Mesodermal cell (in vitro differentiated cells): ENCODE data around the gene DCAF12.
A peak's percentile ranks its signal among the peaks of the same experiment; 100 is the strongest.

Experiments used
- H3K27ac ChIP-seq: 2 replicates; pipeline ENCODE4 v1.7.0; 2013; ENCODE audit warnings: mild to moderate bottlenecking, low read depth, low read length, moderate library complexity; ENCODE audit not compliant: severe bottlenecking
- H3K36me3 ChIP-seq: 2 replicates; pipeline ENCODE4 v1.7.1; 2013; ENCODE audit warnings: mild to moderate bottlenecking, low read length, moderate library complexity; ENCODE audit not compliant: control insufficient read depth, insufficient read depth
- H3K4me1 ChIP-seq: one replicate; pipeline ENCODE4 v1.7.1; 2013; ENCODE audit warnings: mild to moderate bottlenecking, low read length; ENCODE audit not compliant: insufficient read depth, control insufficient read depth, poor library complexity, severe bottlenecking
- H3K4me3 ChIP-seq: 2 replicates; pipeline ENCODE4 v1.7.0; 2013; ENCODE audit warnings: low read length, control low read depth, mild to moderate bottlenecking; ENCODE audit not compliant: insufficient read depth, poor library complexity, severe bottlenecking; ENCODE audit errors: extremely low read depth
- H3K9me3 ChIP-seq: 2 replicates; pipeline ENCODE4 v1.7.1; 2013; ENCODE audit warnings: mild to moderate bottlenecking, low read length, moderate library complexity; ENCODE audit not compliant: control insufficient read depth
- WGBS, 2 experiments: methylation state at CpG; one replicate each; pipeline ENCODE4 v1.1.5; 2013; ENCODE audit warnings: missing lambda C conversion rate in 2 of 2; ENCODE audit not compliant: insufficient coverage in 2 of 2; 5-methylcytosine and 5-hydroxymethylcytosine counted together

The DCAF12 gene

DNA sequence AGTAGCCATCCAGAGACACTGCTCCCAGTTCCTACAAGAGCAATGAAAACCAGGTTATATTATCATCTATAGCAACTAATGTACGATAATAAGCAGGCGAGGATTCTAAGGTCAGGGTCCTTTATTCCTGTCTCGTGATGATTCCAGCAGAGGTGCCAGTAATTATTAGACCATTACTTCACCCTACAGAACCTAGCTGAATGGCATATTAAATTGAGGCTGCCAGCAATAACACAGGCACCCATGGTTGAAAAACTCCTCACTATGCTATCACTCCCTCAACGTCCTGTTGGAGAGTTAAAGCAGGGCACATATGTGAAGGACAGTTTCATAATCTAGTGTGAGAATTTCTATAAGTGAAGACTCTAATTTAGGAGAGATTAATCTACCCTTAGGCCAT lies 29.7 kb downstream of the DCAF12 start:
- no peaks in the 10 kb centered on the region for H3K4me1 ChIP-seq
- H3K27ac ChIP-seq: no peak overlapping the region
- H3K36me3 ChIP-seq: peaks cover 95% of the 10 kb centered on the region
- 89 to 93% methylated on average over 2 to 3 of the region's 4 CpGs for WGBS, 2 experiments
- no peak overlapping the region for H3K4me3 ChIP-seq
- no peaks in the 10 kb centered on the region for H3K9me3 ChIP-seq

DNA sequence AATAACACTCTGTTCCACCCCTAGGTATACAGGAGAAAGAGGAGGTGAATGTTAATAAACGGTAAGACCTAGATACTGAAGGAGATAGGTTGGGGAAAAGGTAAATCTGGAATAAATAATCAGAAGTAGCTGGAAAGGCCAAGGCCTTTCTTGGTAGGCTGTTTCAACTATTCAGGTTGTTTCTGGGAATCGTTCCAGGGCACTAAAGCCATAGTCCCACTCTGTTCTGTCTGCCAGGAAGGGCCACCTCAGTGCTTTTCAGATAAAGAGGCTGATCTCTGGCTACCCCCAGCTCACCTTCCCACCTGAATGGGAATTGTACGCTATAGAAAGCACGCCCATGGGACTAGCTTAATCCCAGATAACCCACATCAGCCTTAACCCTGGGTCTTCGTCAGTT lies 32.9 kb downstream of the DCAF12 start:
- Histone ChIP-seq H3K4me3 (no peak overlapping the region), H3K36me3 (peaks cover 89% of the 10 kb centered on the region), H3K9me3 (no peaks in the 10 kb centered on the region), H3K4me1 (no peaks in the 10 kb centered on the region), H3K27ac (no peak overlapping the region)
- WGBS, 2 experiments: 89 to 100% methylated on average over 2 to 5 of the region's 5 CpGs

DNA sequence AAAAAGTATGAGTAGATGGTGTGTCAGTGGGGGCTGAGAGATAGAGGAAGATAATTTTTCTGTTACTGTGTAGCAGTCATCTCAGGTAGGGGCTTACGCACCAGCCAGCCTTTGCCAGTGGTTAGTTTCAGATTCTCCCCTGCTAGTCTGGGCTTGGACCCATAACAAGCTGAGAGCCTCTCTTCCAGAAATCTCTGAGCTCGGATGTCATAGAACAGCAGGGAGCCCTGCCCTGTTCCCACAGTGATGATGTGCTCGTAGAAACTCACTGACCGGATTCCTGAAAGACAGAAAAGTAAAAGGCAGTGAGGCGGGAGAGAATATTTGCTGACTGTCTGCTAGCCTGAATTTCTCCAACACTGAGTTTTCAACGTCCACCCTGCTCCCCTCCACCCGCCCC lies 37.2 kb downstream of the DCAF12 start:
- no peak overlapping the region for H3K4me3 ChIP-seq
- no peaks in the 10 kb centered on the region for H3K9me3 ChIP-seq
- peaks cover 82% of the 10 kb centered on the region for H3K36me3 ChIP-seq
- H3K27ac ChIP-seq: no peak overlapping the region
- WGBS, 2 experiments: 90 to 91% methylated on average over 4 to 7 of the region's 7 CpGs
- H3K4me1 ChIP-seq: no peaks in the 10 kb centered on the region

DNA sequence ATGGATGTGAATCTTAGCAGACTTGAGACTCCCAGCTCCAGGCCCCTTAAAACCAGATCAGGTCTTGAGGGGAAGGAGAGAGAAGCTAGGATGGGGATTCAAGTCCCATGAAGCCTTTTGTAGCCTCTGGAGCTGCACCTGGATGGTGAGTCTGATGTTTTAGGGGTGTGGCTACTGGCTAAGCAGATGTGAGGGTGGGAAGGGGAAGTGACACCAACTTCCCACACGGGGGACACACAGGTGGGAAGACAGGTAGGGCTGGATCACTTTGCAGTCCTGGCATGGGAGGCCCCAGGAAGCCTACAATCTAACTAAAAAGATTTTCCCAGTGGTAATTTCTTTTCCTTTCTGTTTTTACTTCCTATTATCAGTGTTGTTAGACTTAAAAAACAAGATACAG lies 39.1 kb downstream of the DCAF12 start:
- Histone ChIP-seq H3K36me3 (peaks cover 63% of the 10 kb centered on the region), H3K4me1 (no peaks in the 10 kb centered on the region), H3K9me3 (no peaks in the 10 kb centered on the region), H3K27ac (no peak overlapping the region), H3K4me3 (no peak overlapping the region)
- no CpG with 5 or more reads among the region's 1 CpG for WGBS, 2 experiments

DNA sequence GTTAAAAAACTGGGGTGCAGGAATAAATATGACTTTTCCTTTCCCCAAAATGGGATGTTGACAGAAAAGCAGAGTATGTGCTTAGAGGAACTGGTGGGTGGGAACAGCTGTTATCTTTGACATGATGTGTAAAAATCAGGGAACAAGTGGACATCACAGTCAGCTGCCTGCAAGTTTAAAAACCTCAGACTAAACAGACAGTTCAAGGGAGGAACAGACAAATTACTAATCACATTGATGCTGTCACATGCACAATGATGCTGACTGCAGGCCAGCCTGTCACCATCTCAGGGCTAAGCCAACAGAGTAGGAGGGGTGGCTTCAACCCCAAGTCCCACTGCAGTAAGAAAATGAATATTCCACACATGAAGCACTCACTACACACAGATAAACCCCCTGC lies 39.6 kb downstream of the DCAF12 start:
- H3K27ac ChIP-seq: no peak overlapping the region
- H3K9me3 ChIP-seq: no peaks in the 10 kb centered on the region
- H3K4me1 ChIP-seq: no peaks in the 10 kb centered on the region
- peaks cover 58% of the 10 kb centered on the region for H3K36me3 ChIP-seq
- no peak overlapping the region for H3K4me3 ChIP-seq

DNA sequence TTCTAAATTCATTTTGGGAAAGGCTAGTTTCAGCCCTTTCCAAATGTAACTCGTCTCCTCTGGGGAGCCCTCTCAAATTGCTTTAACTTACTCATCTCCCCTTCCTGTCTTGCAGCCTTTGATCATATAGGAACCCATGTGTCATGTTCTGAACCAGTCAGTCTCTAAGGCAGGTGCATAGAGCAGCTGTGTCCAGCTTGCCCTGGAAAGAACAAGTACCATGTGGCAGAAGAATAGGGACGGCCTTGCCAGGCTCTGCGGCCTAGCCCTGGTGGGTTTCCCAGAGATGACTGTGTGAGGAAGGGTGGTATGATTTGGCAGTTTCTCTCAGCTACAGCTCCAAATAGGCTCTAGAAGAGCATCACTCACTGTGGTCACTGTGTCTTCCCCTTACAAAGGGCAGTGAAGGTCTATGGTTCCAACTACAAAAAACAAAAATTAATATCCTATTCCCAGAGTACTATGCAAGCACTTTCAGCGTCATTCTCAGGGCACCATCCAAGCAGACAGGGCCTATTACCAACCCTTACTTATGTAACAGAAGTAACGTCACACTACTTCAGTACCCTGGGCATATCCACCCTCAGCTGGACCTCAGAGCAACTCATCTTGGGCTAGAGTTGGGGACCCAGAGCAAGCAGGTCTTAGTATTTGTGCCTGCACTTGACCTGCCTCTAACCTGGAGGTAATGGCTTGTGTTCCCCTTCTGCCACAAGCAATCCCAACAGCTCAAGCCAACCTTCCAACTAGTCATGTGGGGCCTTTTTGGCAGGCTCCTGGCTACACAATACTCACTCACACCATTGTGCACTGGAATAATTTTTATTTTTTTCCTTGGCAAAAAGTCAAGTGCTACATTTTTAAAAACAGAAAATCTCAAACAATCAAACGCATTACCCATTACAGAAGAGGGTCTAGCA lies 40.7 kb downstream of the DCAF12 start:
- no peak overlapping the region for H3K27ac ChIP-seq
- 91 to 94% methylated on average over 5 of the region's 6 CpGs for WGBS, 2 experiments
- H3K4me1 ChIP-seq: no peaks in the 10 kb centered on the region
- H3K36me3 ChIP-seq: peaks cover 48% of the 10 kb centered on the region
- H3K9me3 ChIP-seq: no peaks in the 10 kb centered on the region
- no peak overlapping the region for H3K4me3 ChIP-seq

DNA sequence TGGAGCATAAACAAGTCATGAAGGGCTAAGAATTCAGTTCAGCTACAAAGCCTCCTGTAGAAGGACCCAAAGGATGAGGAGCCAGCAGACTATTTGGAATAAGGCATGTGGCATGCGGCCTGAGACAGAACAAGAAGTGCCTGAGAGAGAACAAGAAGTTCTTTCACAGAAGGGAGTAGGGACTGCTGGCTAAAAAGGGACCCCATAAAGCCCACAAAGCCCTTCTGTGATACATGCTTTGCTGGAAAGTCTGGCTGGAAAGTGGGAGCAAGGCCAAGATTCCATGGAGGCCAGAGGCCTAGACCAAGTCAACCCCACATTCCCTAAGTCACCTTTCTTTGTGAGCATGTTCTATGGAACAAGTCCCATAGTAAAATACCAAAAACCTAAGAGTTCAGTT lies 41.9 kb downstream of the DCAF12 start:
- Histone ChIP-seq H3K27ac (no peak overlapping the region), H3K9me3 (no peaks in the 10 kb centered on the region), H3K4me3 (no peak overlapping the region), H3K4me1 (no peaks in the 10 kb centered on the region), H3K36me3 (peaks cover 43% of the 10 kb centered on the region)
- 100% methylated on average over 1 of the region's 1 CpG for WGBS, 2 experiments

DNA sequence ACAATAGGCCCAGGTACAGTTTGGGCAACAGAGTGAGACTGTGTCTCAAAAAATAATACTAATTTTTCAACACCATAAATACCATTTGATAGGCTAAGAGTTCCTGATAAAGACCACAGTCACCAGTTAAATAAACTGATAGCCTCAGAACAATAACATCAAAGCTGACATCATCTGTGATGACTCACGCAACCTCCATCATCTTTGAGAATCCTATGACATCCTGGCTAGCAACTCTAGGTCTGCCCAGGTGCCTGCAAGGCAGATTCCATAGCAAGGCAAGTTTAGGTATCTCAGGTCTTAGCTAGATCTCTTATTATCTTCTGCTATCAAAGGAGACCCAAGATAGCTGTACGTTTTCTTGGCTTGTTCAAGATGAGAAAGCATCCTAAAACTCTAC lies 47.3 kb downstream of the DCAF12 start:
- Histone ChIP-seq H3K9me3 (no peaks in the 10 kb centered on the region), H3K27ac (no peak overlapping the region), H3K36me3 (no peaks in the 10 kb centered on the region), H3K4me3 (no peak overlapping the region), H3K4me1 (no peaks in the 10 kb centered on the region)
- WGBS, 2 experiments: 100% methylated on average over 2 of the region's 2 CpGs

DNA sequence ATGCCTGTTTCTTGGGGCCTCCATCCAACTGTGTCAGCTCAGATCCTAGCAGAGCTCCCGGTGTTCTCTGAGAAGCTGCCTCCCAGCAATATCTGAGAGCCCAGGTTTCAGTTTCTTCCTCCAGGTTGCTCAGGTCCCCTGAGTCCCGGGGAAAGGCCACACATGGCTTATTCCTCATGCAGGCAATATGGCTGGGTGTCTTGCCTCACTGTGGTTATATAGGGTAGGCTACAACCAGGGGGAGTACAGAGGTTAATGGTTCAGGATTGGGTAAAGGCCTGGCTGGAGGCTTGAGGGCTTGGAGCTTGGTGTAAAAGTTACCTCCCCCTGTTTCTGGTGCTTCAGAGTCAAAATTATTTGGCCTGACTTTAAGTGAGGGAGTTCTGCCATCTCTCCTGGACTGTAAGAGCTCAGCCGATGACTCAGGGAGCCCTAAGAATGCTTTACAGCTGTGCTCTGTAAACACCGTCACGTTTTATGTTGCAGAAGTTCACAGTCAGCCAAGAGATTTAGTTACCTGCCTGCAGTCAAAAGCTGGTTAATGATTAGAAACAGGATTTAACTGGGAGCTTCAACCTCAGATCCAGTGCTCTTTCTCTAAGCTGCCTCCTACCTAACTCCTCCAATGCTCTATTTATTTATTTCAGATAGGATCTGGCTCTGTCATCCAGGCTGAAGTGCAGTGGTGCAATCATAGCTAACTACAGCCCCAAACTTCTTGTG lies 53.5 kb downstream of the DCAF12 start:
- Histone ChIP-seq H3K9me3 (no peaks in the 10 kb centered on the region), H3K4me3 (no peak overlapping the region), H3K4me1 (peaks cover 16% of the 10 kb centered on the region), H3K27ac (peak overlapping the region; percentile 43), H3K36me3 (no peaks in the 10 kb centered on the region)
- WGBS, 2 experiments: 82 to 83% methylated on average over 4 to 5 of the region's 5 CpGs

DNA sequence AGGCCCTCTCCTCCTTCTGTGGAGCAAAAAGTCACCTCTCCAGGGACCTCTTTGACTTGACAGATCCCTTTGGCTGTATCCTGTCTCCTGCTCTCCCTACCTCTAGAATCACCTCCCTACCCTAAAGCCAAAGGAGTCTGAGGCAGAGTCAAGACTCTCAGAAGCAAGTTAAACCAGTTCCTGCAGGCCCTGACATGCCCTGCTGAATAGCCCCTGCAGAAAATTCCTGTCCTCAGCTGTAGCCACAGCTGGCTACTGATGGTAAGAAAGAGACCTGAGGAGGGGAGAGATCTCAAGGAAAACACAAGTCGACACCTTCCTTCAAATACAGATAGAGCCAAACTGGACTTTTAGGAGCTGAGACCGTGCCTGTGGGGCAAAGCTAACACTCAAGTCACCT lies 54.1 kb downstream of the DCAF12 start:
- H3K27ac ChIP-seq: peak overlapping the region; percentile 43
- no peaks in the 10 kb centered on the region for H3K36me3 ChIP-seq
- 88 to 100% methylated on average over 1 of the region's 2 CpGs for WGBS, 2 experiments
- H3K9me3 ChIP-seq: no peaks in the 10 kb centered on the region
- H3K4me3 ChIP-seq: no peak overlapping the region
- H3K4me1 ChIP-seq: peaks cover 16% of the 10 kb centered on the region
